K562 (cell line): ENCODE data around the gene HPD. TPM values are rescaled to one million over a fixed set of nuclear protein-coding genes. Genes with fewer than 3 reads are reported as not detected.

Experiments
- CBX8 ChIP-seq: fragments of 200-600 bp; sonication (generic); IDR thresholded peaks from 2 replicates; pipeline ENCODE4 v1.6.1; 2012; ENCODE audit warnings: borderline replicate concordance, mixed run types, low read depth, mild to moderate bottlenecking, moderate library complexity, mixed read lengths, low read length, control low read depth, inconsistent platforms; ENCODE audit not compliant: poor library complexity, severe bottlenecking; ENCODE audit errors: extremely low read depth
- CHD2 ChIP-seq: IDR thresholded peaks from 2 replicates; pipeline ENCODE4 v1.6.1; 2011; ENCODE audit warnings: low read depth, low read length
- HMGN3 ChIP-seq: IDR thresholded peaks from 2 replicates; pipeline ENCODE4 v1.6.1; 2011; ENCODE audit warnings: borderline replicate concordance, low read depth, mild to moderate bottlenecking, mixed read lengths, low read length; ENCODE audit not compliant: insufficient read length; ENCODE audit errors: extremely low read depth
- KDM1A ChIP-seq, 2 experiments: fragments of 450-650 bp; IDR thresholded peaks; 2 replicates each; pipeline ENCODE4 v1.6.1; 2016; ENCODE audit warnings: mild to moderate bottlenecking in 2 of 2
- KLF10 ChIP-seq: fragments of 250-450 bp; sonication (Bioruptor Pico); IDR thresholded peaks from 2 replicates; pipeline ENCODE4 v1.6.1; 2021; ENCODE audit warnings: matching md5 sums
- NFXL1 ChIP-seq: fragments of 450-650 bp; formaldehyde crosslinking; IDR thresholded peaks from 2 replicates; pipeline ENCODE4 v1.4.0; 2021; ENCODE audit warnings: mild to moderate bottlenecking
- OTX1 ChIP-seq: fragments of 450-650 bp; formaldehyde crosslinking; IDR thresholded peaks from 2 replicates; pipeline ENCODE4 v1.4.0; 2022; ENCODE audit warnings: mild to moderate bottlenecking
- SMAD1 ChIP-seq: fragments of 150-350 bp; IDR thresholded peaks from 2 replicates; pipeline ENCODE4 v1.6.1; 2014; ENCODE audit warnings: low read length, low read depth; ENCODE audit not compliant: partially characterized antibody
- ZBTB11 ChIP-seq, 3 experiments: fragments of 200-800 bp in 1 of 3; fragments of 250-450 bp in 1 of 3; fragments of 450-650 bp in 1 of 3; sonication (Bioruptor Pico) in 1 of 3; sonication (Bioruptor generic) in 1 of 3; formaldehyde crosslinking in 1 of 3; IDR thresholded peaks; 2 replicates each; pipeline versions ENCODE4 v1.6.1 to v1.8.0; 2016 to 2022; ENCODE audit warnings: mild to moderate bottlenecking in 2 of 3, missing genetic modification characterization in 2 of 3, missing compliant biosample characterization in 1 of 3, moderate library complexity in 1 of 3
- ZC3H11A ChIP-seq: IDR thresholded peaks from 2 replicates; pipeline ENCODE4 v1.6.1; 2012; ENCODE audit warnings: low read depth, low read length, improper control_type of control experiment
- polyA plus RNA-seq, 8 experiments: library from polyadenylated mRNA; depleted of rRNA in 4 of 8; stranded (reverse) in 5 of 8; unstranded in 3 of 8; fragments of >200 nt; fragmentation: Nextera tagmentation in 2 of 8; fragmentation: Illumina TruSeq in 1 of 8; extraction: Ambion mirVana in 2 of 8; extraction: Trizol in 1 of 8; gene quantifications; 2 replicates each; pipeline versions ENCODE4 v1.2.1 to v1.2.3, GENCODE V29; 2011 to 2014; ENCODE audit warnings: inconsistent platforms in 1 of 8, missing spikeins in 1 of 8
- total RNA-seq, 7 experiments: library from RNA; depleted of rRNA in 6 of 7; stranded (reverse); fragments of >200 nt in 6 of 7; fragmentation: Illumina TruSeq in 2 of 7; extraction: Trizol in 2 of 7; gene quantifications; 2 replicates each; pipeline versions ENCODE4 v1.2.1 to v1.2.3, GENCODE V29; 2011 to 2021; ENCODE audit warnings: low replicate concordance in 1 of 7
- TF ChIP-seq, protein P1 (sequence below): IDR thresholded peaks from 3 replicates; pipeline ENCODE4 v1.6.1; 2011; ENCODE audit warnings: borderline replicate concordance, mild to moderate bottlenecking, moderate library complexity; ENCODE audit not compliant: insufficient read length; ENCODE audit errors: extremely low read depth
- TF ChIP-seq, protein P2 (sequence below): fragments of 450-650 bp; IDR thresholded peaks from 2 replicates; pipeline ENCODE4 v1.6.1; 2017; ENCODE audit warnings: antibody characterized with exemption, mild to moderate bottlenecking
- TF ChIP-seq, protein P3 (sequence below): fragments of 450-650 bp; IDR thresholded peaks from 2 replicates; pipeline ENCODE4 v1.6.1; 2017; ENCODE audit warnings: antibody characterized with exemption

The HPD gene
- total and polyA plus RNA-seq, 9 of the 15 experiments (the other 6 are each of a cell fraction or from before 2014, with no cell fraction given): 0.06 to 0.29 (median 0.07) TPM; not detected in 4

- TF ChIP-seq ZBTB11 (CRISPR knock-in tag; IDR thresholded peaks at IDR 0.05) (no peak), OTX1 (CRISPR knock-in tag) (no peak), CHD2 (no peak), NFXL1 (no peak), HMGN3 (no peak), KLF10 (CRISPR knock-in tag) (no peak), KDM1A (IDR thresholded peaks at IDR 0.05) (no peak), ZC3H11A (no peak), SMAD1 (no peak), CBX8 (no peak)
- TF ChIP-seq, protein P1, sequence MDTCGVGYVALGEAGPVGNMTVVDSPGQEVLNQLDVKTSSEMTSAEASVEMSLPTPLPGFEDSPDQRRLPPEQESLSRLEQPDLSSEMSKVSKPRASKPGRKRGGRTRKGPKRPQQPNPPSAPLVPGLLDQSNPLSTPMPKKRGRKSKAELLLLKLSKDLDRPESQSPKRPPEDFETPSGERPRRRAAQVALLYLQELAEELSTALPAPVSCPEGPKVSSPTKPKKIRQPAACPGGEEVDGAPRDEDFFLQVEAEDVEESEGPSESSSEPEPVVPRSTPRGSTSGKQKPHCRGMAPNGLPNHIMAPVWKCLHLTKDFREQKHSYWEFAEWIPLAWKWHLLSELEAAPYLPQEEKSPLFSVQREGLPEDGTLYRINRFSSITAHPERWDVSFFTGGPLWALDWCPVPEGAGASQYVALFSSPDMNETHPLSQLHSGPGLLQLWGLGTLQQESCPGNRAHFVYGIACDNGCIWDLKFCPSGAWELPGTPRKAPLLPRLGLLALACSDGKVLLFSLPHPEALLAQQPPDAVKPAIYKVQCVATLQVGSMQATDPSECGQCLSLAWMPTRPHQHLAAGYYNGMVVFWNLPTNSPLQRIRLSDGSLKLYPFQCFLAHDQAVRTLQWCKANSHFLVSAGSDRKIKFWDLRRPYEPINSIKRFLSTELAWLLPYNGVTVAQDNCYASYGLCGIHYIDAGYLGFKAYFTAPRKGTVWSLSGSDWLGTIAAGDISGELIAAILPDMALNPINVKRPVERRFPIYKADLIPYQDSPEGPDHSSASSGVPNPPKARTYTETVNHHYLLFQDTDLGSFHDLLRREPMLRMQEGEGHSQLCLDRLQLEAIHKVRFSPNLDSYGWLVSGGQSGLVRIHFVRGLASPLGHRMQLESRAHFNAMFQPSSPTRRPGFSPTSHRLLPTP: no peak
- TF ChIP-seq, protein P2, sequence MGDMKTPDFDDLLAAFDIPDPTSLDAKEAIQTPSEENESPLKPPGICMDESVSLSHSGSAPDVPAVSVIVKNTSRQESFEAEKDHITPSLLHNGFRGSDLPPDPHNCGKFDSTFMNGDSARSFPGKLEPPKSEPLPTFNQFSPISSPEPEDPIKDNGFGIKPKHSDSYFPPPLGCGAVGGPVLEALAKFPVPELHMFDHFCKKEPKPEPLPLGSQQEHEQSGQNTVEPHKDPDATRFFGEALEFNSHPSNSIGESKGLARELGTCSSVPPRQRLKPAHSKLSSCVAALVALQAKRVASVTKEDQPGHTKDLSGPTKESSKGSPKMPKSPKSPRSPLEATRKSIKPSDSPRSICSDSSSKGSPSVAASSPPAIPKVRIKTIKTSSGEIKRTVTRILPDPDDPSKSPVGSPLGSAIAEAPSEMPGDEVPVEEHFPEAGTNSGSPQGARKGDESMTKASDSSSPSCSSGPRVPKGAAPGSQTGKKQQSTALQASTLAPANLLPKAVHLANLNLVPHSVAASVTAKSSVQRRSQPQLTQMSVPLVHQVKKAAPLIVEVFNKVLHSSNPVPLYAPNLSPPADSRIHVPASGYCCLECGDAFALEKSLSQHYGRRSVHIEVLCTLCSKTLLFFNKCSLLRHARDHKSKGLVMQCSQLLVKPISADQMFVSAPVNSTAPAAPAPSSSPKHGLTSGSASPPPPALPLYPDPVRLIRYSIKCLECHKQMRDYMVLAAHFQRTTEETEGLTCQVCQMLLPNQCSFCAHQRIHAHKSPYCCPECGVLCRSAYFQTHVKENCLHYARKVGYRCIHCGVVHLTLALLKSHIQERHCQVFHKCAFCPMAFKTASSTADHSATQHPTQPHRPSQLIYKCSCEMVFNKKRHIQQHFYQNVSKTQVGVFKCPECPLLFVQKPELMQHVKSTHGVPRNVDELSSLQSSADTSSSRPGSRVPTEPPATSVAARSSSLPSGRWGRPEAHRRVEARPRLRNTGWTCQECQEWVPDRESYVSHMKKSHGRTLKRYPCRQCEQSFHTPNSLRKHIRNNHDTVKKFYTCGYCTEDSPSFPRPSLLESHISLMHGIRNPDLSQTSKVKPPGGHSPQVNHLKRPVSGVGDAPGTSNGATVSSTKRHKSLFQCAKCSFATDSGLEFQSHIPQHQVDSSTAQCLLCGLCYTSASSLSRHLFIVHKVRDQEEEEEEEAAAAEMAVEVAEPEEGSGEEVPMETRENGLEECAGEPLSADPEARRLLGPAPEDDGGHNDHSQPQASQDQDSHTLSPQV: peak; percentile 12; the same call in 1 of the 2 replicates
- TF ChIP-seq, protein P3, sequence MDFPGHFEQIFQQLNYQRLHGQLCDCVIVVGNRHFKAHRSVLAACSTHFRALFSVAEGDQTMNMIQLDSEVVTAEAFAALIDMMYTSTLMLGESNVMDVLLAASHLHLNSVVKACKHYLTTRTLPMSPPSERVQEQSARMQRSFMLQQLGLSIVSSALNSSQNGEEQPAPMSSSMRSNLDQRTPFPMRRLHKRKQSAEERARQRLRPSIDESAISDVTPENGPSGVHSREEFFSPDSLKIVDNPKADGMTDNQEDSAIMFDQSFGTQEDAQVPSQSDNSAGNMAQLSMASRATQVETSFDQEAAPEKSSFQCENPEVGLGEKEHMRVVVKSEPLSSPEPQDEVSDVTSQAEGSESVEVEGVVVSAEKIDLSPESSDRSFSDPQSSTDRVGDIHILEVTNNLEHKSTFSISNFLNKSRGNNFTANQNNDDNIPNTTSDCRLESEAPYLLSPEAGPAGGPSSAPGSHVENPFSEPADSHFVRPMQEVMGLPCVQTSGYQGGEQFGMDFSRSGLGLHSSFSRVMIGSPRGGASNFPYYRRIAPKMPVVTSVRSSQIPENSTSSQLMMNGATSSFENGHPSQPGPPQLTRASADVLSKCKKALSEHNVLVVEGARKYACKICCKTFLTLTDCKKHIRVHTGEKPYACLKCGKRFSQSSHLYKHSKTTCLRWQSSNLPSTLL: no peak
Measured at GRCh38 chr12:121803861-121804416, 54.7 kb downstream of the HPD start, which contains the start of gene SETD1B (continued).
